SU-DHL-6 (cell line): ENCODE measurements around the gene FRY.

ENCODE experiments used
- CTCF ChIP-seq: fragments of 200-600 bp; sonication (generic); IDR thresholded peaks from one replicate; pipeline ENCODE4 v1.5.1; 2017; ENCODE audit warnings: antibody characterized with exemption, mild to moderate bottlenecking, low read length, moderate library complexity; ENCODE audit not compliant: insufficient read depth, poor library complexity, severe bottlenecking
- EZH2phosphoT487 ChIP-seq: fragments of 200-600 bp; sonication (generic), shearing (Covaris generic); conservative IDR thresholded peaks from 2 replicates; pipeline ENCODE4 v1.6.1; 2018; ENCODE audit warnings: mild to moderate bottlenecking, antibody characterized with exemption, low read length, moderate library complexity, mixed read lengths

- TF ChIP-seq CTCF (no peak), EZH2phosphoT487 (no peak)
Observed at GRCh38 chr13:32073180-32073864, 41.7 kb downstream of the FRY start.
